Gastrocnemius medialis (tissue), 4 donors: Measurements from ENCODE around the gene DPPA2. TPM values are rescaled to one million over a fixed set of nuclear protein-coding genes. Genes with fewer than 3 reads are reported as not detected.

Experiments
- ATAC-seq, 2 donors: fragments of 150-250 bp; one replicate each; pipeline ENCODE4 v1.9.1; 2016
- DNase-seq, 2 donors: peaks; one replicate each; pipeline ENCODE4 v3.0.0-alpha.2; 2019
- H3K27ac ChIP-seq, 4 donors: fragments of 200-600 bp; sonication (generic); 1 replicate in 1 of 4; 2 replicates in 3 of 4; pipeline ENCODE4 v1.5.1; 2016 to 2018; ENCODE audit warnings: mild to moderate bottlenecking in 2 of 4, moderate library complexity in 1 of 4
- H3K27me3 ChIP-seq, 3 donors: fragments of 200-600 bp; sonication (generic) in 2 of 3; 1 replicate in 1 of 3; 2 replicates in 2 of 3; pipeline versions ENCODE4 v1.5.1 to v1.6.0; 2016 to 2019; ENCODE audit warnings: mild to moderate bottlenecking in 1 of 3, moderate library complexity in 1 of 3
- H3K36me3 ChIP-seq, 2 donors: fragments of 200-600 bp; sonication (generic) in 1 of 2; one replicate each; pipeline ENCODE4 v1.5.1; 2017 to 2018
- H3K4me1 ChIP-seq, 2 donors: fragments of 200-600 bp; sonication (generic) in 1 of 2; one replicate each; pipeline ENCODE4 v1.5.1; 2016 to 2017; ENCODE audit warnings: mild to moderate bottlenecking in 2 of 2
- H3K4me3 ChIP-seq, 4 donors: fragments of 200-600 bp; sonication (generic) in 3 of 4; 1 replicate in 1 of 4; 2 replicates in 3 of 4; pipeline ENCODE4 v1.5.1; 2016 to 2019; ENCODE audit warnings: mild to moderate bottlenecking in 2 of 4
- H3K9me3 ChIP-seq, 3 donors: fragments of 200-600 bp; sonication (generic) in 2 of 3; 1 replicate in 1 of 3; 2 replicates in 2 of 3; pipeline ENCODE4 v1.5.1; 2016 to 2019
- POLR2A ChIP-seq, 2 donors: fragments of 450-650 bp; IDR thresholded peaks; one replicate each; pipeline ENCODE4 v1.6.1; 2017; ENCODE audit warnings: antibody characterized with exemption in 2 of 2, mild to moderate bottlenecking in 2 of 2, moderate library complexity in 2 of 2
- in situ Hi-C, 4 donors: fragments of 200-750 bp; cut with MboI; loops; one replicate each; pipeline versions ENCODE4 v1.15.0 to v1.8.0; 2017; ENCODE audit warnings: low sequenced_read_pairs in 4 of 4
- intact Hi-C: fragments of 100-400 bp; cut with DNase I; formaldehyde crosslinking; loops from one replicate; pipeline ENCODE4 v1.15.1; 2023; ENCODE audit warnings: low total_unique reads
- total RNA-seq, 4 donors: library from RNA; depleted of rRNA; stranded (reverse); fragments of >200 nt; gene quantifications; one replicate each; pipeline versions ENCODE4 v1.1.0 to v1.2.3, GENCODE V29; 2016
- TF ChIP-seq, protein P1 (sequence below), 5 experiments: fragments of 450-650 bp in 3 of 5; fragments of 200-600 bp in 2 of 5; sonication (generic) in 2 of 5; IDR thresholded peaks in 4 of 5; conservative IDR thresholded peaks in 1 of 5; 1 replicate in 4 of 5; 2 replicates in 1 of 5; pipeline ENCODE4 v1.5.1; 2016 to 2019; ENCODE audit warnings: antibody characterized with exemption in 5 of 5, mild to moderate bottlenecking in 3 of 5, moderate library complexity in 3 of 5

DPPA2 gene
- total RNA-seq, 4 donors from 2014 or later: not detected

GRCh38 chr3:109356442-109357155 lies 40.3 kb upstream of the DPPA2 start:
- H3K4me1 ChIP-seq: no peaks in the 10 kb centered on the region
- H3K4me3 ChIP-seq: no peak overlapping the region
- no peaks in the 10 kb centered on the region for H3K36me3 ChIP-seq
- no peak overlapping the region for H3K27ac ChIP-seq
- H3K9me3 ChIP-seq: no peaks in the 10 kb centered on the region
- in situ Hi-C loops: no loop called here
- ATAC-seq (no peak), DNase-seq (no peak)
- TF ChIP-seq, protein P1, sequence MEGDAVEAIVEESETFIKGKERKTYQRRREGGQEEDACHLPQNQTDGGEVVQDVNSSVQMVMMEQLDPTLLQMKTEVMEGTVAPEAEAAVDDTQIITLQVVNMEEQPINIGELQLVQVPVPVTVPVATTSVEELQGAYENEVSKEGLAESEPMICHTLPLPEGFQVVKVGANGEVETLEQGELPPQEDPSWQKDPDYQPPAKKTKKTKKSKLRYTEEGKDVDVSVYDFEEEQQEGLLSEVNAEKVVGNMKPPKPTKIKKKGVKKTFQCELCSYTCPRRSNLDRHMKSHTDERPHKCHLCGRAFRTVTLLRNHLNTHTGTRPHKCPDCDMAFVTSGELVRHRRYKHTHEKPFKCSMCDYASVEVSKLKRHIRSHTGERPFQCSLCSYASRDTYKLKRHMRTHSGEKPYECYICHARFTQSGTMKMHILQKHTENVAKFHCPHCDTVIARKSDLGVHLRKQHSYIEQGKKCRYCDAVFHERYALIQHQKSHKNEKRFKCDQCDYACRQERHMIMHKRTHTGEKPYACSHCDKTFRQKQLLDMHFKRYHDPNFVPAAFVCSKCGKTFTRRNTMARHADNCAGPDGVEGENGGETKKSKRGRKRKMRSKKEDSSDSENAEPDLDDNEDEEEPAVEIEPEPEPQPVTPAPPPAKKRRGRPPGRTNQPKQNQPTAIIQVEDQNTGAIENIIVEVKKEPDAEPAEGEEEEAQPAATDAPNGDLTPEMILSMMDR (IDR thresholded peaks at IDR 0.05 in 4 of 5, conservative IDR thresholded peaks at IDR 0.05 in 1 of 5): no peak
- TF ChIP-seq POLR2A (IDR thresholded peaks at IDR 0.05): no peak
- intact Hi-C loops: no loop called here
- H3K27me3 ChIP-seq: no peaks in the 10 kb centered on the region

DNA sequence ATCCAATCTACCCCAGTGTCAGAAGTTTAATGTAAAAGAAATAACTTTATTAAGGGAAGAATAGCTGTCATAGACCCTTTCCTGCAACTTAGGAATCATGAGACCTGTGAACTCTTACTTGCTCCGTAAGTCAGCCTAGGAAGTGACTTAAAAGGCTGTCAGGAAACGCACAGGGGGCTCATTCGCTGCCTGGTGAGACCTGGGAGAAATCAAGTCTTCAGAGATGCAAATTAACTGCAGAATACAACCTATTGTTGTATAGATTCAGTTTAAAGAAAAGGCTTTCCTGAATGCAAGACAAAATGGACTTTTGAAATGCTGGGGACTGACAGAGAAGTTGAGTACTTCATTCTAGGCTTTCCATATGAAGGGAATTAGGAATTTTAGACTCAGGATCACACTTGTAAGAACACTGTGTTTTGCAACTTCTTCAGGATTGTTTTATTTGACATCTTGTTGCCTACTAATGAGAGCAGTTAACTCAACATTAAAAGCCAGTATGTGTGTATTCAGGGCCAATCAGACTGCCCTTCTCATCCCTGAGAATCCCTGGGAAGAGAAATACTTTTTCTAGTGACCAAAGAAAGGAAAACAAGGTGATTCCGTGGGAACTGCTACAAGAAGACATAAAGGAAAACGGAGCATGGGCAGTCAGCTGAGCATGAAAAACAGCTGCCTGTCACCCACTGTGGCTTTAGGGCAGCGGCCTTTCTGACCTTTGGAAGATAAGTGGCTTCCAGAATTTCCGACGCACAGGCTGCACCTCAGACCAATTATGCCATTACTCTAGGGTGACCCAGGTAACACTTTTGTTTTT lies 39.5 kb upstream of the DPPA2 start:
- H3K36me3 ChIP-seq: no peaks in the 10 kb centered on the region
- no peak for TF ChIP-seq POLR2A (IDR thresholded peaks at IDR 0.05)
- TF ChIP-seq, protein P1 (IDR thresholded peaks at IDR 0.05 in 4 of 5, conservative IDR thresholded peaks at IDR 0.05 in 1 of 5): no peak
- no peak for ATAC-seq
- DNase-seq: no peak
- H3K4me1 ChIP-seq: no peaks in the 10 kb centered on the region
- no peaks in the 10 kb centered on the region for H3K9me3 ChIP-seq
- H3K27me3 ChIP-seq: no peaks in the 10 kb centered on the region
- no peak overlapping the region for H3K27ac ChIP-seq
- intact Hi-C loops (no loop called here), in situ Hi-C loops (no loop called here)
- no peak overlapping the region for H3K4me3 ChIP-seq

DNA sequence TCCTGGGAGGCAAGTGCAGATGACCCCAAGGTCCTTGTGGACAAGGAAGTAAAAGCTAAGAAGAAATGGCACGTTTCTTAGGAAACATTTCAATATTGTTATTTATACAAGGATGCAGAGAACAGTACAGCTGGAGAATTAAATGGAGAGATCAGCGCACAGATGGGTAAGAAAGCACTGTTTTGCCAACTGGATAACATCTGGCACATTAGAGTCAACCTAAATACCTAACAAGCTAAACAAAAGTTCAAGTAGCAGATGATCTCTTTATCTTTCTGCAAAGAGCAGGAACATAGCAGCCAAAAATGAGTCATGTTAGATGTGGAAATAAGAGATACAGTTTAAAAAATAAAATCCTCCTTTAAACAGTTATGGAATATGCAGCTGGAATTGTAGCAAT lies 36.7 kb upstream of the DPPA2 start:
- ATAC-seq: no peak
- intact Hi-C loops (no loop called here), in situ Hi-C loops (no loop called here)

DNA sequence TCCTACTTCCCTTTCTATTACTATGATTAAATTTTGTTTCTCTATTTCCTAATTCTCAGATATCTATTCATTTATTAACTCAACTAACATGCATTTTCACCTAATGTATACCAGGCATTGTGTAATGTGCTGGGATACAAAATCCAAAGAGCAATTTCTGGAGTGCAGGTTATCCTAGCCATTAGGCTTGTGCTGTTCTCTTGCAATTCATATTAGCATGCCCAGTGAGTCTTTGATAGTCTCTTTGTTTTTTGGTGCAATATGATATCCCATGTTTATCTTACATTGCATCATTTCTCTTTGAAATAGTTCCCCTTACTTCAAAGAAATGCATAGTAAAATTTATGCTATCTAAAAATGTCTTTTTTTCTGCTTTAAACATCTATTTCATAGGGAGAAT lies 34.9 kb upstream of the DPPA2 start:
- Histone ChIP-seq H3K4me1 (no peaks in the 10 kb centered on the region), H3K27me3 (no peaks in the 10 kb centered on the region), H3K9me3 (no peaks in the 10 kb centered on the region), H3K27ac (no peak overlapping the region), H3K36me3 (no peaks in the 10 kb centered on the region), H3K4me3 (no peak overlapping the region)
- in situ Hi-C loops (no loop called here), intact Hi-C loops (no loop called here)
- TF ChIP-seq POLR2A (IDR thresholded peaks at IDR 0.05): no peak
- TF ChIP-seq, protein P1 (IDR thresholded peaks at IDR 0.05 in 4 of 5, conservative IDR thresholded peaks at IDR 0.05 in 1 of 5): no peak
- DNase-seq (no peak), ATAC-seq (no peak)

More for the DNA sequence above, 36.7 kb upstream of the DPPA2 start:
- no peak for DNase-seq
- no peaks in the 10 kb centered on the region for H3K27me3 ChIP-seq
- H3K4me1 ChIP-seq: no peaks in the 10 kb centered on the region
- TF ChIP-seq POLR2A (IDR thresholded peaks at IDR 0.05): no peak
- TF ChIP-seq, protein P1 (IDR thresholded peaks at IDR 0.05 in 4 of 5, conservative IDR thresholded peaks at IDR 0.05 in 1 of 5): no peak
- no peaks in the 10 kb centered on the region for H3K36me3 ChIP-seq
- H3K27ac ChIP-seq: no peak overlapping the region
- H3K4me3 ChIP-seq: no peak overlapping the region
- H3K9me3 ChIP-seq: no peaks in the 10 kb centered on the region
